ENCODE data around the gene OVAAL.
"Not testable (repeated sequence)": the region's sequence is repeated elsewhere in the genome, so short reads cannot be mapped to it uniquely, and the experiment has no call there.

OVAAL gene

GRCh38 chr1:180540697-180541594 is 17.8 kb upstream of the OVAAL start:
- no peak for DNase-seq

DNA sequence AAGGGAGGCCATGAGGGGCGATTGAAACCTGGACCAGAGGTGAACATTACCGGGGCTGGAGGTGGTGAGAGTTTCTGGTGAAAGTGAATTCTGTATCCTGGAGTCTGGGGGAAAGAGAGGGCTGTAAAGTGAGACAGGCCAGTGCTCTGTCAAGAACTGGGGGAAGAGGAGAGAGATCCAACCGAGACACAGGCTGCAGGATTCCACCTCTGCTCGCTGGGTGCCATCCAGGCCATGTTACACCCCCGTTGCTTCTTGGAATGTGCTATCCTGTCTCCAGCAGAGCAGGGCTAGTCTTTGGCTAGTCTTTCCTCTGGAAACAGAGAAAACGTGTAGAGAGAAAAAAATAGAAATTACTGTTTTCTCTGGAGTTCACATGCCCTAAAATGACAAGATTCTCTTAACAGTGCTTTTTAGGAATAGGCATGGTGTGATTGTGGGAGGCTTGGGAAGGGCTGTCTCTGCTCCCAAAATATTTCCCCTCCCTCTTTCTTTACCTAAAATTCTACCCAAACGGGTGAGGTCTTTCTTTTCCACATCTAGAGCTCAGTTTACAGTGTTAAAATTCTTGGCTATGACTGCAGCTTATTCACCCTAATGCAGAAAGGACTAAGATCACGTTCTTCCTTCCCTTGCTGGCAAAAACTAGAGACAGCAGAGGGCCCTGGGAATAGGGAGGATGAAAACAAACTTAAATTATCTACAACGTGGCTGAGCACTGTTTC is 16.5 kb upstream of the OVAAL start:
- no peak for DNase-seq

DNA sequence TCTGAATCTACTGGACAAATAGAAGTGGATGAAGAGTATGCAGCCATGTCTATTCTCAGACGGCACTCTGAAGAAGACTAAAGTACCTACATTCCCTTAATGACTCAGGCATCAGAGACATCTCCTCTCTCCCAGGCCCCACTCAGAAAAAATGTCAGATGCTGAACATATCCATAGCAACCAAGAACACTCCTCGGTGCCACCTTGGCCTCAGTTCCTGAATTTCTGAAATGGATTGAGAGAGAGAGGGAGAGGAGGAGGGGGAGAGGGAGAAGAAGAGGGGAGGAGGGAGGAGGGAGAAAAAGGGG is 16.0 kb upstream of the OVAAL start:
- no peak for DNase-seq

GRCh38 chr1:180544050-180544449 is 14.7 kb upstream of the OVAAL start:
- no peak for DNase-seq

DNA sequence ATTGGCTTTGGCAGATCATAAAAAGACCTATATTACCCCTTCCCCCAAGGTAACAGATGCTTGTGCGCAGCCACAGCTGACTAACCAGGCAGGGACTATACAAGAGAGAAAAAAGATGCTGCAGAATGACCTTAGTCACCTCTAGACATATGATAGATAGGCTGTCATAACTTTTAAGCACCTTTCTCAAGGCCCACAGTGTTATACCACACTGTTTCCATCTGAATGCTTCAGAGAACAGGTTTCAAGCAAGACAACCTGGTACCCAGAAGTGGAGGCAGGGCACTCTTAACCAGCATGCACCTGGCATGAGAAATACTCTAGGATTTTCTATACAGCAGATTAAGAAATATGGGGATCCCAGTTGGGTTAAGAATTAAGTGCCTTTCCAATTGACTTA is 12.8 kb upstream of the OVAAL start:
- DNase-seq = no peak

GRCh38 chr1:180548686-180549317 is 10.0 kb upstream of the OVAAL start:
- no peak for DNase-seq

GRCh38 chr1:180549770-180550169 is 9.0 kb upstream of the OVAAL start:
- DNase-seq = not testable (repeated sequence)

GRCh38 chr1:180550241-180550640 is 8.5 kb upstream of the OVAAL start:
- no peak for DNase-seq

GRCh38 chr1:180551997-180552396 is 6.8 kb upstream of the OVAAL start:
- DNase-seq = no peak

- not testable (repeated sequence) for DNase-seq
Observed at GRCh38 chr1:180553046-180553445, 5.7 kb upstream of the OVAAL start.

GRCh38 chr1:180555411-180555810 is 3.4 kb upstream of the OVAAL start:
- DNase-seq = no peak

GRCh38 chr1:180560200-180560867 is 1.6 kb downstream of the OVAAL start:
- no peak for DNase-seq

- no peak for DNase-seq
Observed at GRCh38 chr1:180560868-180561600, 2.3 kb downstream of the OVAAL start.

GRCh38 chr1:180562640-180563025 is 3.9 kb downstream of the OVAAL start:
- DNase-seq = no peak

GRCh38 chr1:180563026-180563827 is 4.5 kb downstream of the OVAAL start:
- no peak for DNase-seq

DNA sequence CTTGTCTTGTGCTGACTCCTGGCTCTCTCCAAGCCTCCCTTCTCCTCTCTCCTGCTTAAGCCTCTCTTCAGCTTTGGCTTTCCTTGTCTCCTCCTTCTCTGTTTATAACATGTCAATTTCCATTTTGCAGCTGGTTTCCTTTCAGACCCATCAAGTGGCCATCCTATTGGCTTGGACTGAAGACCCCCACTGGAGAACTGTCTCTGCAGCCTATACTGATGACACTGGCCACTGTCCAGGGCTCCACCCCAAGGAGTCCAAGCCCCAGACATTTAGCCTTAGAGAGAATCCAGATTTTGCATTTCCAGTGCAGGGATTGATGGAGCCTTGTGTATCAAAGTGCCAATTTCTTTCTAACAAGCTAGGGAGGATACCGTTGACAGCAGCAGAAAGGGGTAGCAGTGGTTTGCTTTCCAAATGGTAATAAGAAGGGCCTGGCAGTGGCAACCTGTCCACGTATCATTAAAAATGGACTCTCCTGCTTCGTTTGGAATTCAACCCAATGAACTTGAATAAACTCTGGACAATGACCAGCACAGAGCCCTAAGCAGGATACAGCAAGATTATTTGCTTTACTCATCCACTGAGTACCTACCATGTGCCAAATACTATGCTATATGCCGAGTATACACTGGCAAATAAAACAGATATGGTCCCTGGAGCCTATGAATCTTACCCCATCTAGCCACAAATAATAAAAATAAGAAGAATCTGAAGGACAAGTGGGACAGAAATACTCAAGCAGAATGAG is 6.5 kb downstream of the OVAAL start:
- DNase-seq = no peak

DNA sequence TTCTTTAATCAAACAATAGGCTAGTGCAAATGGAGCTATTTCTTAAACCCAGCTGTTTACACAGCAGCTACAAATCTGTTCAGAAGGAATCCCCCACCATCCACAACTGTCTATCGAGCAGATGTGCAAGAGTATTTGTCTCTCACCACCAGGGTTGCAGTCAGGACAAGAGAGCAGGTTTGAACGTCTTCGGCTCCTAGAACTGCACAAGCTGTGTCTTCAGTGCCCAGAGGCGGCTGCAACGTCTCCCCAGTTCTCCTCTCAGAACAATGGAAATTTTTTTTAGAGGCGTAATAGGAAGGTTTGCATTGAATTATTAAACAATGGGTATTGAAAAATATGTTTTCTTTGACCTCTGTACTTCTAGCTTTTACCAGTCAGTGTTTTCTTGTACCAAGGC is 7.3 kb downstream of the OVAAL start:
- no peak for DNase-seq

- no peak for DNase-seq
Observed at GRCh38 chr1:180566495-180566894, 7.7 kb downstream of the OVAAL start.

DNA sequence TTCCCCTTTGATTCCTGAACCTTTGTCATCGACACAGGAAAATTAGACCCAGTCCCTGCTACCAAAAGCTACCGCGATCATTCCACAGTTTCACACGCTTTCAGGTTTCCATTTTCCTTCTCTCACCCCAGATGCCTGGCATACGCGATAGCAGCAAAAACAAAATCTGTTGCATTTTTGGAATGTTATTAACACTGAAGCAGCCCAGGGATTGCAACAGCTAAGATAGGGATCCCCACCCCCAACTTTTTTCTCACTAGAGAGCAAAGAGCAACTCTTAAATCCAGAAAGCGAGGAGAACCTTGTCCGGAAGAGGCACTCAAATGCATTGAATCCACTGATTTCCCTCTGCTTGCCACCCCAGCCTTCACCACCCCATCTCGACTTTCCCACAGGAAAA is 8.9 kb downstream of the OVAAL start:
- no peak for DNase-seq

GRCh38 chr1:180568184-180568583 is 9.4 kb downstream of the OVAAL start:
- DNase-seq = no peak

All from effector CD4-positive, alpha-beta T cell (primary cell).